ENCODE results near the gene SLC16A9.

DNA sequence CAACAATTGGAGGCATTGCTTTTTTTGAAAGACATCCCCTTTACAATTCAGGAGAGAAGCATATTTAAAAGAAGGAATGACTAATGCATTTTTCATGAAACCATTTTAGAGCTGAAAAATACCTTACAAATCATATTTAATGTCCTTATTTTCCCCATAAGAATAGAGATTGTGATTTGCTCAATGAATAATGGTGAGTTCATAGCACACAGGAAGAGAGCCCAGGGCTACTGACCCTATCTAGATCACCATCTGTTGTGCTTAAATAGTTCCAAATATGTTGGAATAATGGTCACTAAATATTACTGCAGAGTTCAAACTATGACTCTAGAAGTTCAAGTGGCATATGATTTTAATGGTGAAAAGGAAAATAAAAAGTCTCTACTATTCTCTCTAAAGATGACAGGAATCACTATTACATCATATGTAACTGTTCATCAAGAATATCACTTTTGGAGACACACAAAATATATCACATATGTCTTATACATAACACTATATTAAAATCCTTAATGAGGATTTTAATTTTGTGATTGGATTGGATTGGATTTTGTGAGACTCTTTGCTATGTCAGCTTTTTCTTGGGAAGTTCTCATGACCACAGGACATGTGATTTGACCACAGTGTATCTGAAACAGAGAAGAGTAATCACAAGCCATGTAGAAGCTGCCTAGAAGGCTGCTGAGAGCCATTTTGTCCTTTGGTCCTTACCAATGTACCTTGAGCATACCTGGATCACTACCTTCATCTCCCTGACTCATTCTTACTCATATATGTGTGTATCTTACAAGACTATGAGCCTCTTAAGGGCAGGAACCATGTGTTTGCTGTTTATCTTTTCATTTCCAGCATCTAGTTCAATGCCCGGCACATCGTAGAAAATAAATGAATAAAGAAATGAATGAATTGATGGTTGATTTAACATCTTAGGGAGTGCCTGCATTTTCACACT, 26.4 kb downstream of the SLC16A9 start:
- TF ChIP-seq, protein P1, sequence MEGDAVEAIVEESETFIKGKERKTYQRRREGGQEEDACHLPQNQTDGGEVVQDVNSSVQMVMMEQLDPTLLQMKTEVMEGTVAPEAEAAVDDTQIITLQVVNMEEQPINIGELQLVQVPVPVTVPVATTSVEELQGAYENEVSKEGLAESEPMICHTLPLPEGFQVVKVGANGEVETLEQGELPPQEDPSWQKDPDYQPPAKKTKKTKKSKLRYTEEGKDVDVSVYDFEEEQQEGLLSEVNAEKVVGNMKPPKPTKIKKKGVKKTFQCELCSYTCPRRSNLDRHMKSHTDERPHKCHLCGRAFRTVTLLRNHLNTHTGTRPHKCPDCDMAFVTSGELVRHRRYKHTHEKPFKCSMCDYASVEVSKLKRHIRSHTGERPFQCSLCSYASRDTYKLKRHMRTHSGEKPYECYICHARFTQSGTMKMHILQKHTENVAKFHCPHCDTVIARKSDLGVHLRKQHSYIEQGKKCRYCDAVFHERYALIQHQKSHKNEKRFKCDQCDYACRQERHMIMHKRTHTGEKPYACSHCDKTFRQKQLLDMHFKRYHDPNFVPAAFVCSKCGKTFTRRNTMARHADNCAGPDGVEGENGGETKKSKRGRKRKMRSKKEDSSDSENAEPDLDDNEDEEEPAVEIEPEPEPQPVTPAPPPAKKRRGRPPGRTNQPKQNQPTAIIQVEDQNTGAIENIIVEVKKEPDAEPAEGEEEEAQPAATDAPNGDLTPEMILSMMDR (conservative IDR thresholded peaks at IDR 0.05 in 1 of 2, IDR thresholded peaks at IDR 0.05 in 1 of 2; ENCODE audit: extremely low read depth in 1 of 2, insufficient read depth in 1 of 2, low read depth in 1 of 2, low read length in 2 of 2): no peak
- no peak for TF ChIP-seq EZH2 (IDR thresholded peaks at IDR 0.05; ENCODE audit: borderline replicate concordance, low read length)

Data from mammary epithelial cell (primary cell).